GM12872 (cell line): Measurements from ENCODE around the gene GCNT3.

ENCODE experiments used
- TF ChIP-seq, protein P1 (sequence below): IDR thresholded peaks from 3 replicates; pipeline ENCODE4 v1.5.1; 2011; ENCODE audit warnings: low read depth, mild to moderate bottlenecking, low read length, moderate library complexity; ENCODE audit not compliant: insufficient read depth

Gene GCNT3

DNA sequence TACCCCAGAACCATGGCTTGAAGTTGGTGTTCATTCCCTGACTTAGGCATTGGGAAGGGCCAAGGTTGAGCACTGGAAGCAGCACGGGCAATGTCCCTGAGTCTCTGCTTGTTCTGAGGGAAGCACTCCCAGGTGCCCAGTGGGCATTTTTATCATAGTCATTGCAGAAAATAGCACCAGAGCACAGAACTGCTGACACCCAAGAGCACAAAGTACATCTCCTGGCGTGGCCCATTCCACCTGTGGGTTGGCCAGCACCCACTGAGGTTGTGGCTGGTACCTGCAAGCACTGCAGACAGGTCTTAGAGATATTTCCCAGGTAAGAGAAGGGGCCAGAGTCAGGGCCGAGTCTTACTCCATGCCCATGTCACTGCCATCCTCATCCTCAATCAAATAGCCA is 28.5 kb upstream of the GCNT3 start:
- TF ChIP-seq, protein P1, sequence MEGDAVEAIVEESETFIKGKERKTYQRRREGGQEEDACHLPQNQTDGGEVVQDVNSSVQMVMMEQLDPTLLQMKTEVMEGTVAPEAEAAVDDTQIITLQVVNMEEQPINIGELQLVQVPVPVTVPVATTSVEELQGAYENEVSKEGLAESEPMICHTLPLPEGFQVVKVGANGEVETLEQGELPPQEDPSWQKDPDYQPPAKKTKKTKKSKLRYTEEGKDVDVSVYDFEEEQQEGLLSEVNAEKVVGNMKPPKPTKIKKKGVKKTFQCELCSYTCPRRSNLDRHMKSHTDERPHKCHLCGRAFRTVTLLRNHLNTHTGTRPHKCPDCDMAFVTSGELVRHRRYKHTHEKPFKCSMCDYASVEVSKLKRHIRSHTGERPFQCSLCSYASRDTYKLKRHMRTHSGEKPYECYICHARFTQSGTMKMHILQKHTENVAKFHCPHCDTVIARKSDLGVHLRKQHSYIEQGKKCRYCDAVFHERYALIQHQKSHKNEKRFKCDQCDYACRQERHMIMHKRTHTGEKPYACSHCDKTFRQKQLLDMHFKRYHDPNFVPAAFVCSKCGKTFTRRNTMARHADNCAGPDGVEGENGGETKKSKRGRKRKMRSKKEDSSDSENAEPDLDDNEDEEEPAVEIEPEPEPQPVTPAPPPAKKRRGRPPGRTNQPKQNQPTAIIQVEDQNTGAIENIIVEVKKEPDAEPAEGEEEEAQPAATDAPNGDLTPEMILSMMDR = no peak

DNA sequence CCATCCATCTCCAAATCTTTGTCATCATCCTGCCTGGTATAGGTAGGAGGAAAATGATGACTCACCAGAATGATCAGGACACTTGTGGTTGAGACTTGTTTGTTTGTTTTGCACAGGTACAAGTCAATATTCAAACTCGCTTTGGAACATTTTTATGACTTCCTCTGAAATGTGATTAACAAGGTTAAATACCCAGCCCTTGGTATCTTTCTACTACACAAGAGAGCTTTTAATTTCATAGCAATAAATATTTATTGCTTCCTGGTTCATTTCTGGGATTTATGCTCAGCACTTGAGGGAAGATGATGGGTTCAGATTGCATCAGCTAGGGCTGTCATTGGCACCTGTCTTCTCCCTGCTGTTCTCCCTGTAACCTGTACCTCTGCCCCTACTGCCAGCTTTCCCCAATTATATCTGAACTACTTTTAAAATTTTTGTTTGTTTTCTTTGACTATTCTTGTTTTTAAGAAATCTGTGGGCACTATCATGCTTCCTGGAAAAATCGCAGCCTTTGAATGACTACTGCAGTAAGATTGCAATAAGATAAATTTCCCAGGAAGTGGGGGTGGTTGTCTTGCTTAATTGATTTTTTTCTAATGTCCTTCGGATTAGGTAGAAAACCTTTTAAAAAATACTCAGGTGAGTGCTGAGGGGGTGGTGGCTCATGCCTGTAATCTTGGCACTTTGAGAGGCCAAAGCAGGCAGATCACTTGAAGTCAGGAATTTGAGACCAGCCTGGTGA is 24.3 kb upstream of the GCNT3 start:
- TF ChIP-seq, protein P1 = no peak

DNA sequence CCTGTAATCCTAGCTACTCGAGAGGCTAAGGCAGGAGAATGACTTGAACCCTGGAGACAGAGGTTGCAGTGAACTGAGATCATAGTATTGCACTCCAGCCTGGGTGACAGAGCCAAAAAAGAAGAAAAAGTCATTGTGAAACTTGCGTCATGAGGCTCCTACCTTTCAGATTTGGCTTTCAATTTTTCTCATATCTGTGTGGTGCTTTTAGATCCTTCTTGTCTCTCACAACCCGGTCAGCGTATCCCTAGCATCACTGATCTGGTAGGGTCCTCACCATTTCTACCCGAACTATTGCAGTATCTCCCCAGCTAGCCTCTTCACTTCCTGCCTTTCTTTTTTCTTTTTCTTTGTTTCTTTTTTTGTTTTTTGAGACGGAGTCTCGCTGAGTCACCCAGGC is 21.6 kb upstream of the GCNT3 start:
- TF ChIP-seq, protein P1 = no peak

DNA sequence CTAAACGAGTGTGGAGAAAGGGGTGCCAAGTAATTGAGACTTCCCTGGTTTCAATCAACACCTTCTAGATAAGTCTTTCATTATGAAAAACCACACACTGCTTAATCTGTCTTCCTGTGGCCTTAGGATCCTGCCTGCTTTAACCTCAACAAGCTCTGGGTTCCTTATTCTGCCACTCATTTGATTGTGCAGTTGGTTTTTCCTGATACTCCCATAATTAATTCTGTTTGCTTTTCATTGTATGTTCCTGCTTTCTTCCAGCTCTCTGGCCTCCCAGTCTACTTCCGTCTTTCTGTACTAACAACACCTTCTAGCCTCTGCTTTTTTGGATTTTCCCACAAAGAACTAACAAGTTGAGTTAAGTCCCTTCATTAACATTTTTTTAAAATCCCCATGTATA is 20.2 kb upstream of the GCNT3 start:
- TF ChIP-seq, protein P1 = no peak

DNA sequence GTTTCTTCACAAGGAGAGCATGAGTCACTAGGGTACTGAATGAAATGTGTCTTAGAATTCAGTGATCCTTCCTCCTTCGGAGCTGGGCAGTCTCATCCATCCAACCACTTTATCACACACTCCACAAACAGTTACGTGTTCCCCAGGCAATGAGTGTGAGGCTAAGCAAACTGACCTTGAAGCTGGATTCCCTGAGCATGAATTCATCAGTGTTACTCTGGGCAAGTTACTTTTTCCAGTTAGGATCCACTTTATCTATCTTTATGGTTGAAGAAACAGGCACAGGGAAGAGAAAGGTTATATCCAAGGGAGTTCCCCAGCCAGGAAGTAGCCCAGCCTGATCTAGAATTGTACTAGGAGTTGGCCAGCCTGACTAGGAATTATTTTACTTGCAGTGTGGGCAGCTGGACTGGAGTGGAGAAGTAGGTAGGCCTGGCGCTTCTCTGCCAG is 17.1 kb upstream of the GCNT3 start:
- TF ChIP-seq, protein P1 = no peak

DNA sequence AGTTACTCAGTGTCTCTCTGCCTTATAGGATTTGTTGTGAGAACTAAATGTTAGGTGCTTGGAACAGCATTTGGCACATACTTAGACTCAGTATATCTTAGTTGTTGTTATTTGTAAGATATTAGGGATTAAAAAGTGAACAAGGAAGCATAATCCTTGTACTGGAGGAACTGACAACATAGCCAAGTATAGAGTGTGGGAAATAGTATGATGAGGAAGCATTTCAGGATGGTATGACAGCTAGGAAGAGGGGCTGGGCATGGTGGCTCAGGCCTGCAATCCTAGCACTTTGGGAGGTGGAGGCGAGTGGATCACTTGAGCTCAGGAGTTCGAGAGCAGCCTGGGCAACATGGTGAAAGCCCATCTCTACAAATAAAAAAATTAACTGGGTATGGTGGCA is 16.6 kb upstream of the GCNT3 start:
- TF ChIP-seq, protein P1 = no peak

DNA sequence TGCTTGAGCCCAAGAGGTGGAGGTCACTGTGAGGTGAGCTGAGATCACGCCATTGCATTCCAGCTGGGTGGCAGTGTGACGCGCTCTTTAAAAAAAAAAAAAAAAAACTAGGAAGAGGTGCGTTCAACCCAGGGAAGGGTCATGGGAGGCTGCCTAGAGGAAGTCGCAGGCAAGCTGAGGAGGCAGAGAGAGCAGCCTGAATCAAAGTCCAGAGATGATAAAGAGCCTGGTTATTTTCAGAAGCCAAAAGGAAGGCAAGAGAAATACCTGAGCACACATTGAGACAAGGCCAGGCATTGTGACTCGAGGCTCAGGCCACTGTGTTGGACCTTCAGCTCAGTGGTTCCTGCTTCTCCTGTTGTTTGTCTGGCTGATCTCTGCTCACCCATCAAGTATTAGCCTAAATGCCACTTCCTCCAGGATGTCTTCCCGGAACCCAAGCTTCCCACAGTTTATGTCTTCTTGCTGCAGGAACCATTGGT is 16.1 kb upstream of the GCNT3 start:
- TF ChIP-seq, protein P1 = no peak

DNA sequence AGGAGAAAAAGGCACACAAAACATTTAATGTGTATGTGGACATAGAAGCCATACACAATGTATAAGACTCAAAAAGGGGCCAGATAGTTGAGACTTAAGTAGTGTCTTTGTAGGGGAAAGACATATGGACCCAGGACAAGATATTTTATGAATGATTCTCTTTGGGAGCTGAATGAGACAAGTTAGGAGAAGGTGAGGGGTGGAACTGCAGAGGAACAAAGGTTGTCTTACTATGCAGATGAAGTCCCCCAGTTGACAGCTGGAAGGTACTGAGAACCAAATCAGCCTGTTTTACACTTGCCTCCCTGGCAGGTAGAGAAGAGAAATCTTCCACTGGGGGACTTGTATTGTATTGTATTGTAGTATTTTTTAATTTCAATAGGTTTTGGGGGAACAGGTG is 14.9 kb upstream of the GCNT3 start:
- TF ChIP-seq, protein P1 = no peak
